NCI-H82 (cell line): ENCODE results near the gene ATP6V0B.

ENCODE experiments used
- DNase-seq: peaks from one replicate; lab custom pipeline; 2025; lab: John Stamatoyannopoulos, UW

The ATP6V0B gene

GRCh38 chr1:43946236-43947060, 28.3 kb upstream of the ATP6V0B start, which contains the start of gene IPO13:
TSS of gene IPO13 (plus strand) at chr1:43946950. CDS start at chr1:43947601, 651 bp downstream.
- peak; percentile 98 for DNase-seq

GRCh38 chr1:43947061-43947873, 27.5 kb upstream of the ATP6V0B start:
- DNase-seq, result peak; percentile 57

- no peak for DNase-seq
Observed at GRCh38 chr1:43947874-43948437, 26.8 kb upstream of the ATP6V0B start.

- no peak for DNase-seq
Observed at GRCh38 chr1:43949678-43950077, 25.1 kb upstream of the ATP6V0B start.

GRCh38 chr1:43951021-43951985, 23.5 kb upstream of the ATP6V0B start:
- peak; percentile 53 for DNase-seq

- DNase-seq, result peak; percentile 99
Observed at GRCh38 chr1:43952731-43953346, 21.9 kb upstream of the ATP6V0B start.

GRCh38 chr1:43953361-43953760, 21.4 kb upstream of the ATP6V0B start:
- peak; percentile 41 for DNase-seq

GRCh38 chr1:43954036-43954435, 20.7 kb upstream of the ATP6V0B start:
- no peak for DNase-seq

- no peak for DNase-seq
Observed at GRCh38 chr1:43956234-43956633, 18.5 kb upstream of the ATP6V0B start.

GRCh38 chr1:43957407-43958040, 17.2 kb upstream of the ATP6V0B start:
- no peak for DNase-seq

- DNase-seq, result no peak
Observed at GRCh38 chr1:43958351-43959255, 16.2 kb upstream of the ATP6V0B start.

GRCh38 chr1:43960798-43961197, 14.0 kb upstream of the ATP6V0B start:
- DNase-seq, result no peak

- DNase-seq, result no peak
Observed at GRCh38 chr1:43961692-43962091, 13.1 kb upstream of the ATP6V0B start.

- no peak for DNase-seq
Observed at GRCh38 chr1:43962324-43962723, 12.4 kb upstream of the ATP6V0B start.

- no peak for DNase-seq
Observed at GRCh38 chr1:43963006-43963405, 11.8 kb upstream of the ATP6V0B start.

GRCh38 chr1:43963890-43964289, 10.9 kb upstream of the ATP6V0B start:
- no peak for DNase-seq

- no peak for DNase-seq
Observed at GRCh38 chr1:43965316-43965715, 9.4 kb upstream of the ATP6V0B start.

- no peak for DNase-seq
Observed at GRCh38 chr1:43968348-43968948, 6.3 kb upstream of the ATP6V0B start.

GRCh38 chr1:43969416-43969745, 5.4 kb upstream of the ATP6V0B start:
- no peak for DNase-seq
